AG04450 (cell line): Measurements from ENCODE around the gene HSPBP1. TPM values are rescaled to one million over a fixed set of nuclear protein-coding genes. Genes with fewer than 3 reads are reported as not detected.

Experiments used
- CTCF ChIA-PET: fragments of 300-600, 350-600 bp; formaldehyde crosslinking; extraction: SDS; loops from one replicate; lab custom pipeline; 2022; ENCODE audit warnings: antibody characterized with exemption, inconsistent platforms; lab: Charles Lee
- POLR2A ChIA-PET: fragments of 350-600 bp; formaldehyde crosslinking; extraction: SDS; loops from one replicate; lab custom pipeline; 2021; ENCODE audit warnings: antibody characterized with exemption, inconsistent platforms; lab: Yijun Ruan, JAX
- DNase-seq: peaks from one replicate; pipeline ENCODE4 v3.0.0-alpha.2; 2011; ENCODE audit warnings: low read depth, low spot score
- H3K27ac ChIP-seq: one replicate; pipeline ENCODE4 v1.5.1; 2012; ENCODE audit warnings: low read depth, low read length, control low read depth
- H3K27me3 ChIP-seq: one replicate; pipeline ENCODE4 v1.6.0; 2012; ENCODE audit warnings: low read length; ENCODE audit not compliant: control insufficient read depth, insufficient read depth
- H3K4me3 ChIP-seq: 2 replicates; pipeline ENCODE4 v1.5.1; 2011; ENCODE audit warnings: mild to moderate bottlenecking, low read depth, low read length, control low read depth
- H3K9me3 ChIP-seq: 2 replicates; pipeline ENCODE4 v1.5.1; 2012; ENCODE audit warnings: low read length; ENCODE audit not compliant: control insufficient read depth, insufficient read depth
- CTCF ChIP-seq: IDR thresholded peaks from 2 replicates; pipeline ENCODE4 v1.5.1; 2011; ENCODE audit warnings: low read depth, low read length, control low read depth, inconsistent platforms
- polyA plus RNA-seq: library from polyadenylated mRNA; depleted of rRNA; stranded (reverse); fragments of >200 nt; gene quantifications from 2 replicates; pipeline ENCODE4 v1.2.3, GENCODE V29; 2011

Gene HSPBP1
- polyA plus RNA-seq, 1 experiment, result 18.5 TPM

GRCh38 chr19:55311797-55312196 lies 31.9 kb upstream of the HSPBP1 start:
- TF ChIP-seq CTCF, result no peak
- DNase-seq, result no peak
- Histone ChIP-seq H3K27ac (no peak overlapping the region), H3K4me3 (no peak overlapping the region), H3K9me3 (peaks cover 6% of the 10 kb centered on the region), H3K27me3 (no peaks in the 10 kb centered on the region)
- POLR2A ChIA-PET, result interaction anchor here (2.1 kb wide), 1 partner anchor 27 kb away, joined by 7 read pairs; no protein-coding TSS in a partner anchor
- CTCF ChIA-PET, result interaction anchor here (0.6 to 5.0 kb wide), 3 partner anchors 9 to 20 kb away, joined by 3 to 27 read pairs (median 21); no protein-coding TSS in a partner anchor

GRCh38 chr19:55311397-55311796 lies 31.5 kb upstream of the HSPBP1 start:
- no peak overlapping the region for H3K27ac ChIP-seq
- peaks cover 3% of the 10 kb centered on the region; the same call in 1 of the 2 replicates for H3K9me3 ChIP-seq
- CTCF ChIA-PET, result interaction anchor here (2.3 to 5.0 kb wide), 2 partner anchors 9 to 20 kb away, joined by 21 to 27 read pairs; no protein-coding TSS in a partner anchor
- POLR2A ChIA-PET, result interaction anchor here (2.1 kb wide), 1 partner anchor 28 kb away, joined by 7 read pairs; no protein-coding TSS in a partner anchor
- no peak for TF ChIP-seq CTCF
- DNase-seq, result no peak
- no peak overlapping the region for H3K4me3 ChIP-seq
- no peaks in the 10 kb centered on the region for H3K27me3 ChIP-seq

GRCh38 chr19:55310498-55310897 lies 30.6 kb upstream of the HSPBP1 start:
- Histone ChIP-seq H3K4me3 (no peak overlapping the region), H3K27ac (no peak overlapping the region), H3K9me3 (no peaks in the 10 kb centered on the region), H3K27me3 (no peaks in the 10 kb centered on the region)
- CTCF ChIA-PET, result no interaction called here
- no peak for TF ChIP-seq CTCF
- POLR2A ChIA-PET, result interaction anchor here (0.5 to 0.7 kb wide), 2 partner anchors 62 to 1207 kb away, joined by 3 read pairs; no protein-coding TSS in a partner anchor
- no peak for DNase-seq

- no peak for TF ChIP-seq CTCF
- H3K9me3 ChIP-seq, result no peaks in the 10 kb centered on the region
- CTCF ChIA-PET, result interaction anchor here (1.2 kb wide), 1 partner anchor 17 kb away, joined by 3 read pairs; no protein-coding TSS in a partner anchor
- H3K4me3 ChIP-seq, result no peak overlapping the region
- no peaks in the 10 kb centered on the region for H3K27me3 ChIP-seq
- no peak for DNase-seq
- no peak overlapping the region for H3K27ac ChIP-seq
- POLR2A ChIA-PET, result no interaction called here
Measured at GRCh38 chr19:55309448-55309847, 29.5 kb upstream of the HSPBP1 start.

- Histone ChIP-seq H3K27me3 (no peaks in the 10 kb centered on the region), H3K4me3 (no peak overlapping the region), H3K9me3 (no peaks in the 10 kb centered on the region), H3K27ac (no peak overlapping the region)
- CTCF ChIA-PET, result no interaction called here
- POLR2A ChIA-PET, result interaction anchor here (0.7 kb wide), 1 partner anchor 36 kb away, joined by 3 read pairs; no protein-coding TSS in a partner anchor
- TF ChIP-seq CTCF, result no peak
- DNase-seq, result no peak
Measured at GRCh38 chr19:55308281-55308680, 28.4 kb upstream of the HSPBP1 start.
